ENCODE results near the gene QKI. TPM values are rescaled to one million over a fixed set of nuclear protein-coding genes. Genes with fewer than 3 reads are reported as not detected.

Gene QKI
- total and polyA plus RNA-seq, 2 donors (not counting 3 experiments of a cell fraction or from before 2014, with no cell fraction given): 178 to 232 TPM

- H3K27me3 ChIP-seq (ENCODE audit: control insufficient read depth in 2 of 2, insufficient read depth in 2 of 2, low read length in 2 of 2): no peaks in the 10 kb centered on the region
- H3K9ac ChIP-seq (replicated peaks; ENCODE audit: extremely low read depth, insufficient read depth, low read length): no peak overlapping the region
- peaks cover 10% of the 10 kb centered on the region for H3K4me1 ChIP-seq (ENCODE audit: control insufficient read depth, extremely low read depth, insufficient read depth, low read length)
- CTCF ChIA-PET: interaction anchor here (1.0 to 1.7 kb wide), 2 partner anchors 9 to 63 kb away, joined by 3 to 4 read pairs; no protein-coding TSS in a partner anchor
- H3K9me1 ChIP-seq (replicated peaks; ENCODE audit: control insufficient read depth, extremely low read depth, insufficient read depth, low read length): peaks cover 6% of the 10 kb centered on the region
- H3K79me2 ChIP-seq (ENCODE audit: control insufficient read depth, insufficient read depth, low read length): peaks cover 100% of the 10 kb centered on the region
- dilution Hi-C loops (cut with MboI; ENCODE audit: extremely low pct_ligation_motif_present, low sequenced_read_pairs) (no loop called here), intact Hi-C loops (cut with micrococcal nuclease) (no loop called here)
- TF ChIP-seq GATA2 (IDR thresholded peaks at IDR 0.05; ENCODE audit: insufficient read depth, insufficient read length, low read depth, low read length) (no peak), EZH2 (IDR thresholded peaks at IDR 0.05; ENCODE audit: borderline replicate concordance, low read depth, low read length, severe bottlenecking) (no peak), POLR2A (IDR thresholded peaks at IDR 0.05; ENCODE audit: low read depth, low read length) (no peak), POLR2AphosphoS5 (IDR thresholded peaks at IDR 0.05; ENCODE audit: insufficient read depth, low read depth, low read length) (no peak), JUN (IDR thresholded peaks at IDR 0.05; ENCODE audit: borderline replicate concordance, insufficient read depth, insufficient read length, low read depth) (no peak), MYC (IDR thresholded peaks at IDR 0.05; ENCODE audit: low read depth, low read length) (no peak), FOS (IDR thresholded peaks at IDR 0.05; ENCODE audit: borderline replicate concordance, insufficient read depth, low read length) (no peak)
- TF ChIP-seq, protein P1, sequence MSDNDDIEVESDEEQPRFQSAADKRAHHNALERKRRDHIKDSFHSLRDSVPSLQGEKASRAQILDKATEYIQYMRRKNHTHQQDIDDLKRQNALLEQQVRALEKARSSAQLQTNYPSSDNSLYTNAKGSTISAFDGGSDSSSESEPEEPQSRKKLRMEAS (IDR thresholded peaks at IDR 0.05; ENCODE audit: insufficient read depth, insufficient read length): no peak
- TF ChIP-seq, protein P2, sequence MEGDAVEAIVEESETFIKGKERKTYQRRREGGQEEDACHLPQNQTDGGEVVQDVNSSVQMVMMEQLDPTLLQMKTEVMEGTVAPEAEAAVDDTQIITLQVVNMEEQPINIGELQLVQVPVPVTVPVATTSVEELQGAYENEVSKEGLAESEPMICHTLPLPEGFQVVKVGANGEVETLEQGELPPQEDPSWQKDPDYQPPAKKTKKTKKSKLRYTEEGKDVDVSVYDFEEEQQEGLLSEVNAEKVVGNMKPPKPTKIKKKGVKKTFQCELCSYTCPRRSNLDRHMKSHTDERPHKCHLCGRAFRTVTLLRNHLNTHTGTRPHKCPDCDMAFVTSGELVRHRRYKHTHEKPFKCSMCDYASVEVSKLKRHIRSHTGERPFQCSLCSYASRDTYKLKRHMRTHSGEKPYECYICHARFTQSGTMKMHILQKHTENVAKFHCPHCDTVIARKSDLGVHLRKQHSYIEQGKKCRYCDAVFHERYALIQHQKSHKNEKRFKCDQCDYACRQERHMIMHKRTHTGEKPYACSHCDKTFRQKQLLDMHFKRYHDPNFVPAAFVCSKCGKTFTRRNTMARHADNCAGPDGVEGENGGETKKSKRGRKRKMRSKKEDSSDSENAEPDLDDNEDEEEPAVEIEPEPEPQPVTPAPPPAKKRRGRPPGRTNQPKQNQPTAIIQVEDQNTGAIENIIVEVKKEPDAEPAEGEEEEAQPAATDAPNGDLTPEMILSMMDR (IDR thresholded peaks at IDR 0.05; ENCODE audit: extremely low read depth in 1 of 2, insufficient read depth in 1 of 2, low read depth in 1 of 2, low read length in 2 of 2): no peak
- no peak overlapping the region for H3K27ac ChIP-seq (ENCODE audit: insufficient read depth, low read depth, low read length)
- no peaks in the 10 kb centered on the region for H3K9me3 ChIP-seq (replicated peaks; ENCODE audit: control insufficient read depth, insufficient read depth, low read length)
- POLR2A ChIA-PET: no interaction called here
- FAIRE-seq (no peak), DNase-seq (ENCODE audit: low read depth, low spot score) (no peak)
- no peaks in the 10 kb centered on the region for H3K36me3 ChIP-seq (ENCODE audit: control insufficient read depth in 2 of 2, extremely low read depth in 1 of 2, insufficient read depth in 2 of 2, low read length in 2 of 2)
- BruUV-seq (replicated peaks): no TSS peak
- peaks cover 46% of the 10 kb centered on the region for H4K20me1 ChIP-seq (replicated peaks; ENCODE audit: control insufficient read depth, extremely low read depth, insufficient read depth, low read length)
- H3K4me3 ChIP-seq (replicated peaks in 1 of 3; ENCODE audit: insufficient read depth in 1 of 3, low read depth in 1 of 3, low read length in 3 of 3): no peak overlapping the region
- H3K4me2 ChIP-seq (ENCODE audit: insufficient read depth, low read length): no peak overlapping the region
- H2AFZ ChIP-seq (ENCODE audit: low read depth, low read length): no peak overlapping the region
Observed at GRCh38 chr6:163491737-163492300, 77.3 kb downstream of the QKI start.

Measured in endothelial cell of umbilical vein (primary cell).